Activated CD4-positive, alpha-beta T cell treated with anti-CD3 and anti-CD28 coated beads for 36 hours (primary cell): Measurements from ENCODE around the gene ARMH1. TPM values are rescaled to one million over a fixed set of nuclear protein-coding genes. Genes with fewer than 3 reads are reported as not detected.

ENCODE experiments used
- ATAC-seq: fragments of 200-7000 bp; cut with Tn5 transposase; one replicate; pipeline ENCODE4 v1.10.0; 2021; ENCODE audit warnings: mild to moderate bottlenecking, moderate library complexity
- CTCF ChIA-PET: fragments of 350-600 bp; sonication (Branson Sonifier 250); formaldehyde crosslinking; loops from one replicate; lab custom pipeline; 2021; ENCODE audit warnings: antibody characterized with exemption; lab: Charles Lee
- POLR2A ChIA-PET: fragments of 350-600 bp; sonication (Branson Sonifier 250); formaldehyde crosslinking; loops from one replicate; lab custom pipeline; 2021; ENCODE audit warnings: antibody characterized with exemption, inconsistent platforms; lab: Charles Lee
- DNase-seq: peaks from one replicate; pipeline ENCODE4 v3.0.0-alpha.2; 2020
- H3K27ac Mint-ChIP-seq: one replicate; pipeline ENCODE4 v1.8.0; 2021; ENCODE audit warnings: mixed read lengths
- H3K27me3 Mint-ChIP-seq: one replicate; pipeline ENCODE4 v1.8.0; 2021; ENCODE audit warnings: mixed read lengths
- H3K36me3 Mint-ChIP-seq: one replicate; pipeline ENCODE4 v1.8.0; 2021; ENCODE audit warnings: low read depth, mixed read lengths
- H3K4me1 Mint-ChIP-seq: one replicate; pipeline ENCODE4 v1.8.0; 2021; ENCODE audit warnings: mixed read lengths
- H3K4me3 Mint-ChIP-seq: one replicate; pipeline ENCODE4 v1.8.0; 2021; ENCODE audit warnings: mild to moderate bottlenecking, moderate library complexity, mixed read lengths
- H3K9me3 Mint-ChIP-seq: one replicate; pipeline ENCODE4 v1.8.0; 2021; ENCODE audit warnings: low read depth, mixed read lengths
- intact Hi-C, 2 experiments: fragments of 100-400 bp; cut with DNase I in 1 of 2; cut with micrococcal nuclease in 1 of 2; formaldehyde crosslinking; loops; one replicate each; pipeline versions ENCODE4 v1.14.2 to v1.15.1; 2022 to 2024; cut with DNase I, micrococcal nuclease
- total RNA-seq, 2 experiments: library from RNA; stranded (reverse); gene quantifications; one replicate each; pipeline ENCODE4 v1.2.3, GENCODE V29; 2021

ARMH1 gene
- total RNA-seq, 2 experiments from 2014 or later: 67.3 to 75.1 TPM

- no peak overlapping the region for H3K27ac Mint-ChIP-seq
- no peaks in the 10 kb centered on the region for H3K9me3 Mint-ChIP-seq
- H3K4me1 Mint-ChIP-seq: peaks cover 31% of the 10 kb centered on the region
- DNase-seq (no peak), ATAC-seq (no peak)
- peaks cover 55% of the 10 kb centered on the region for H3K36me3 Mint-ChIP-seq
- ChIA-PET CTCF (interaction anchor here (0.8 to 13.0 kb wide), 2 partner anchors 16 to 46 kb away, joined by 3 to 91 read pairs; no protein-coding TSS in a partner anchor), POLR2A (no interaction called here)
- intact Hi-C loops: loop anchor here in 1 of 2 experiments (10.0 kb wide), 1 partner anchor 1271 kb away; the partner anchor contains the start of gene ELOVL1
- H3K4me3 Mint-ChIP-seq: no peak overlapping the region
- H3K27me3 Mint-ChIP-seq: no peaks in the 10 kb centered on the region
Measured at GRCh38 chr1:44636083-44636687, 38.3 kb upstream of the ARMH1 start.

GRCh38 chr1:44636688-44637598 lies 37.6 kb upstream of the ARMH1 start:
- no peak overlapping the region for H3K4me3 Mint-ChIP-seq
- DNase-seq (no peak), ATAC-seq (no peak)
- POLR2A ChIA-PET: no interaction called here
- intact Hi-C loops: loop anchor here in 1 of 2 experiments (10.0 kb wide), 1 partner anchor 1272 kb away; the partner anchor contains the start of gene ELOVL1
- H3K4me1 Mint-ChIP-seq: peaks cover 29% of the 10 kb centered on the region
- CTCF ChIA-PET: interaction anchor here (0.8 to 13.0 kb wide), 2 partner anchors 15 to 47 kb away, joined by 3 to 91 read pairs; no protein-coding TSS in a partner anchor
- H3K27ac Mint-ChIP-seq: no peak overlapping the region
- H3K27me3 Mint-ChIP-seq: no peaks in the 10 kb centered on the region
- no peaks in the 10 kb centered on the region for H3K9me3 Mint-ChIP-seq
- H3K36me3 Mint-ChIP-seq: peaks cover 63% of the 10 kb centered on the region

- no peak for DNase-seq
- no peaks in the 10 kb centered on the region for H3K9me3 Mint-ChIP-seq
- H3K27ac Mint-ChIP-seq: no peak overlapping the region
- no peak for ATAC-seq
- ChIA-PET POLR2A (no interaction called here), CTCF (interaction anchor here (13.0 kb wide), 1 partner anchor 14 kb away, joined by 91 read pairs; no protein-coding TSS in a partner anchor)
- no peak overlapping the region for H3K4me3 Mint-ChIP-seq
- peaks cover 27% of the 10 kb centered on the region for H3K4me1 Mint-ChIP-seq
- H3K36me3 Mint-ChIP-seq: peaks cover 63% of the 10 kb centered on the region
- intact Hi-C loops: loop anchor here in 1 of 2 experiments (10.0 kb wide), 1 partner anchor 1273 kb away; the partner anchor contains the start of gene ELOVL1
- no peaks in the 10 kb centered on the region for H3K27me3 Mint-ChIP-seq
Measured at GRCh38 chr1:44637702-44638411, 36.7 kb upstream of the ARMH1 start.

- Mint-ChIP-seq H3K4me1 (peaks cover 3% of the 10 kb centered on the region), H3K36me3 (peaks cover 57% of the 10 kb centered on the region), H3K27ac (no peak overlapping the region), H3K9me3 (no peaks in the 10 kb centered on the region), H3K27me3 (no peaks in the 10 kb centered on the region), H3K4me3 (no peak overlapping the region)
- POLR2A ChIA-PET: no interaction called here
- no peak for DNase-seq
- CTCF ChIA-PET: interaction anchor here (0.5 to 13.0 kb wide), 2 partner anchors 12 to 107 kb away, joined by 5 to 91 read pairs; no protein-coding TSS in a partner anchor
- no peak for ATAC-seq
- intact Hi-C loops: no loop called here
Measured at GRCh38 chr1:44640200-44640853, 34.2 kb upstream of the ARMH1 start.

GRCh38 chr1:44641126-44642102 lies 33.1 kb upstream of the ARMH1 start:
- no peak overlapping the region for H3K4me3 Mint-ChIP-seq
- peaks cover 47% of the 10 kb centered on the region for H3K36me3 Mint-ChIP-seq
- DNase-seq (no peak), ATAC-seq (no peak)
- no peaks in the 10 kb centered on the region for H3K4me1 Mint-ChIP-seq
- H3K9me3 Mint-ChIP-seq: no peaks in the 10 kb centered on the region
- POLR2A ChIA-PET: interaction anchor here (0.6 to 1.1 kb wide), 3 partner anchors 9 to 178 kb away, joined by 3 to 5 read pairs (median 4); no protein-coding TSS in a partner anchor
- H3K27me3 Mint-ChIP-seq: no peaks in the 10 kb centered on the region
- no peak overlapping the region for H3K27ac Mint-ChIP-seq
- intact Hi-C loops: no loop called here
- CTCF ChIA-PET: interaction anchor here (0.6 to 13.0 kb wide), 5 partner anchors 11 to 519 kb away, joined by 3 to 91 read pairs (median 4); no protein-coding TSS in a partner anchor

- CTCF ChIA-PET: interaction anchor here (0.6 to 13.0 kb wide), 3 partner anchors 10 to 1376 kb away, joined by 3 to 91 read pairs (median 4); no protein-coding TSS in a partner anchor
- H3K9me3 Mint-ChIP-seq: no peaks in the 10 kb centered on the region
- ATAC-seq (no peak), DNase-seq (no peak)
- POLR2A ChIA-PET: interaction anchor here (0.5 to 1.1 kb wide), 5 partner anchors 10 to 1270 kb away, joined by 3 to 6 read pairs (median 3); no protein-coding TSS in a partner anchor
- no peaks in the 10 kb centered on the region for H3K4me1 Mint-ChIP-seq
- peak overlapping the region; percentile 26 for H3K27ac Mint-ChIP-seq
- no peak overlapping the region for H3K4me3 Mint-ChIP-seq
- H3K36me3 Mint-ChIP-seq: peaks cover 40% of the 10 kb centered on the region
- intact Hi-C loops: no loop called here
- H3K27me3 Mint-ChIP-seq: no peaks in the 10 kb centered on the region
Measured at GRCh38 chr1:44642255-44642654, 32.3 kb upstream of the ARMH1 start.

GRCh38 chr1:44642925-44643324 lies 31.6 kb upstream of the ARMH1 start:
- DNase-seq (no peak), ATAC-seq (no peak)
- ChIA-PET POLR2A (interaction anchor here (0.7 kb wide), 3 partner anchors 11 to 78 kb away, joined by 3 read pairs; no protein-coding TSS in a partner anchor), CTCF (interaction anchor here (0.6 to 13.0 kb wide), 2 partner anchors 9 to 1376 kb away, joined by 3 to 91 read pairs; no protein-coding TSS in a partner anchor)
- intact Hi-C loops: no loop called here
- no peaks in the 10 kb centered on the region for H3K27me3 Mint-ChIP-seq
- no peak overlapping the region for H3K4me3 Mint-ChIP-seq
- H3K27ac Mint-ChIP-seq: peak overlapping the region; percentile 0
- H3K4me1 Mint-ChIP-seq: no peaks in the 10 kb centered on the region
- peaks cover 38% of the 10 kb centered on the region for H3K36me3 Mint-ChIP-seq
- H3K9me3 Mint-ChIP-seq: no peaks in the 10 kb centered on the region

- H3K36me3 Mint-ChIP-seq: peaks cover 33% of the 10 kb centered on the region
- no peaks in the 10 kb centered on the region for H3K27me3 Mint-ChIP-seq
- intact Hi-C loops: no loop called here
- no peak for DNase-seq
- ChIA-PET CTCF (interaction anchor here (1.3 kb wide), 1 partner anchor 8 kb away, joined by 4 read pairs; no protein-coding TSS in a partner anchor), POLR2A (interaction anchor here (0.7 kb wide), 1 partner anchor 19 kb away, joined by 3 read pairs; no protein-coding TSS in a partner anchor)
- no peak overlapping the region for H3K4me3 Mint-ChIP-seq
- no peaks in the 10 kb centered on the region for H3K9me3 Mint-ChIP-seq
- no peaks in the 10 kb centered on the region for H3K4me1 Mint-ChIP-seq
- ATAC-seq: no peak
- no peak overlapping the region for H3K27ac Mint-ChIP-seq
Measured at GRCh38 chr1:44643721-44644334, 30.7 kb upstream of the ARMH1 start.

GRCh38 chr1:44644806-44645205 lies 29.7 kb upstream of the ARMH1 start:
- Mint-ChIP-seq H3K9me3 (no peaks in the 10 kb centered on the region), H3K4me1 (no peaks in the 10 kb centered on the region), H3K27ac (no peak overlapping the region), H3K4me3 (no peak overlapping the region), H3K27me3 (no peaks in the 10 kb centered on the region), H3K36me3 (peaks cover 34% of the 10 kb centered on the region)
- ATAC-seq (no peak), DNase-seq (no peak)
- intact Hi-C loops: no loop called here
- CTCF ChIA-PET: interaction anchor here (1.0 to 1.3 kb wide), 2 partner anchors 7 to 27 kb away, joined by 4 read pairs; no protein-coding TSS in a partner anchor
- POLR2A ChIA-PET: no interaction called here
